Measurements from ENCODE around the gene NPIPA1.
"Not testable (repeated sequence)": the region's sequence is repeated elsewhere in the genome, so short reads cannot be mapped to it uniquely, and the experiment has no call there.

DNA sequence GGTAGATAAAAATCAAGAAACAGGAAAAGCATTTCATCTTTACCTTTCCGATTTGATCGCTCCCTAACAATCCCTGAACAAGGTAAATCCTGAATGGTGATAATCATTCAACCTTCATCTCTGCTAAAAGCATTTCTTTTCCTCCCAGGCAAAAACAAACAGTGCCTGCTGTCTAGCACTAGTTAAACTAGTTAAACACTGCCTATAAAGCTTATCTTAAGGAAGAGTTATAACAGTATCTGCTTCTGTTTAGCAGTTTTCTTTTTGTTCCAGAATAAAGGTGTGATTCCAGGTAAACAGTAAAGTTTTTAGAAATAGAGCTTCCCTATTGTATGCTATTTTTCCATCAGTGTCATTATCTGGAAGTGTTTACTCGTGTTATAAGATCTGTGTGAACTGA, 44.0 kb downstream of the NPIPA1 start:
- not testable (repeated sequence) for TF ChIP-seq CTCF, EZH2, EZH2phosphoT487 (IDR thresholded peaks at IDR 0.05)
